Uterus (tissue), 2 donors: Measurements from ENCODE around the gene ZDHHC7.

Source experiments
- CTCF ChIP-seq, 4 experiments: fragments of 200-600 bp in 2 of 4; fragments of 450-650 bp in 2 of 4; sonication (generic) in 2 of 4; IDR thresholded peaks; one replicate each; pipeline ENCODE4 v1.5.1; 2016 to 2019; ENCODE audit warnings: antibody characterized with exemption in 4 of 4, mild to moderate bottlenecking in 2 of 4, moderate library complexity in 1 of 4
- POLR2A ChIP-seq, 2 donors: fragments of 450-650 bp; IDR thresholded peaks; one replicate each; pipeline ENCODE4 v1.6.1; 2016; ENCODE audit warnings: antibody characterized with exemption in 2 of 2, mild to moderate bottlenecking in 1 of 2, moderate library complexity in 1 of 2

- TF ChIP-seq CTCF (IDR thresholded peaks at IDR 0.05) (no peak), POLR2A (IDR thresholded peaks at IDR 0.05) (no peak)
Measured at GRCh38 chr16:84979516-84979915, 31.8 kb downstream of the ZDHHC7 start.
